NCI-H2196 treated with DMSO at 0.1 percent for 48 hours (cell line): ENCODE measurements around the gene HUWE1.

ENCODE experiments used
- DNase-seq: peaks from one replicate; lab custom pipeline; 2025; ENCODE audit not compliant: unreplicated experiment; lab: John Stamatoyannopoulos, UW

The HUWE1 gene

DNA sequence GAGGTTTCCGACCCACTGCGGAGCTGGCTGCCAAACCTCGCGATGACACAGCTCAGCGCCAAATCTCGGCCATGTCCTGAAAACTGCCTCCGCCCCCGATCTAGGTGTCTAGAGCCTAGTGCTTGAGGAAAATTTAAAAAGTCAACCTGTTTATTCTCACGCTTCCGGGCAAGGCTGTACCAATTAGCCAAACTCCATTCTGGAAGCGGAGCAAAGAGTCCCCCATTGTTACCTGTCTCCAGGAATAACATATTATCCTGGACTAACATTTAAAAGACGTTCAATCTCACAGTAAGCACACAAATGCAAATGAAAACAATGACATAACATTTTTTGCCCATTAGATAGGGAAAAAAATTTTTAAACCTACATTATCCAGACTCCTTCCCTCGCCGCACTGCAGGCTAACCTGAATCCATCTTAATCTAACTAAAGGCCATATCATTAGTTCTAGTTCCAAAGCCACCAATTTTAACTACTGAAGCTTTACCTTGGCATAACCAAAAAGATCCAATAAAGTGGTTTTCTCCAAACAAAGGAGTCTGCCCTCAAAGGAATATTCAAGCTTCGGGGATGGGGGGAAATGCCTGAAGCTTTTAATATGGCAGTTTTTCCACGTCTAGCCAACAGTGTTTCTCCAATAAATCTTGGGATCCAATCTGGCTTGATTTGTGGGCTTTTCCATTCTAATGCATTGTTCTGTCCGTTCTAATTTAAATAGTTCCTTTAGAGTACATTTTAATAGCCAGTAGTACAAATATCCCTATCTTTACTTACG, 1.9 kb downstream of the HUWE1 start:
- DNase-seq: no peak

GRCh38 chrX:53683556-53684414, 2.7 kb downstream of the HUWE1 start:
- DNase-seq: peak; percentile 91

GRCh38 chrX:53682885-53683555, 3.5 kb downstream of the HUWE1 start:
- DNase-seq: no peak

DNA sequence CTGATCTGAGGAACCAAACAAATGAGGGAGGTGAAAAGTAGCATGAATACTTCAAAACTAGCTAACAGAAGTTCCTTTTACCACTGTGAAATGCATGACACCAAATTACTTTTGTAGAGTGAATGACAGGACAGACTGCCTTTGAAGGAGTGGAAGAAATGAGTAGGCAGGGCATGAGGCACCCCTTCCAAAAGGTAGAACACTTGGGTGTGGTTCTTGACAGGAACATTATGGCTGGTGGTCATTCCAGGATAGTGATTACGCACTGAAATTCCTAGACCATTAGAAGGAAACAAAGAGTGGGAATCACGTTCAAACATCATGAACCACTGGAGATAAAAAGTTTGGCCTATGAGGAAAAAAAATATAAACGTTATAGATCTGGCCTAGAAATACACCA, 4.9 kb downstream of the HUWE1 start:
- no peak for DNase-seq

- DNase-seq: no peak
These were observed 7.9 kb downstream of the HUWE1 start for GRCh38 chrX:53678667-53679066.

GRCh38 chrX:53677286-53677685, 9.2 kb downstream of the HUWE1 start:
- DNase-seq: no peak

GRCh38 chrX:53674581-53674980, 11.9 kb downstream of the HUWE1 start:
- no peak for DNase-seq

- DNase-seq: no peak
These were observed 17.3 kb downstream of the HUWE1 start for GRCh38 chrX:53669258-53669657.

DNA sequence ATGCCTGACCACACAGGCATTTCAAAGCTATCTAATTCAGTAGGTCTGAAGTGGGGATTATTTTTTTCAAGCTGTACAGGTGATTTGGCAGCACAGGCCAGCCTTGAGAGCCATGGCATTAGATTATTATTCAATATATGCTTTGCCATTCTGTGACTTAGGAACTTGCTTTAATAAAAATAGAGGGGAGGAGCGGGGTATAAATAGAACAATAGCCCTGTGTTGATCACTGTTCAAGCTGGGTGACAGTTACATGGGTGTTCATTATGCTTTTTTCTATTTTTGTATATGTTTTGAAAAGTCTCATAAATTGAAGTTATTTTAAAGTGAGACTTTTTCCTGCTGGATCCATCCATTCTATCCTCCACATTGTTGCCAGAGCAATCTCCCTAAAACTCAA, 20.3 kb downstream of the HUWE1 start:
- no peak for DNase-seq

GRCh38 chrX:53660004-53660403, 26.5 kb downstream of the HUWE1 start:
- DNase-seq: no peak

GRCh38 chrX:53659039-53659438, 27.5 kb downstream of the HUWE1 start:
- no peak for DNase-seq

GRCh38 chrX:53656845-53657244, 29.7 kb downstream of the HUWE1 start:
- DNase-seq: no peak

GRCh38 chrX:53654376-53654775, 32.1 kb downstream of the HUWE1 start:
- no peak for DNase-seq

GRCh38 chrX:53644751-53645150, 41.8 kb downstream of the HUWE1 start:
- no peak for DNase-seq

GRCh38 chrX:53642337-53642736, 44.2 kb downstream of the HUWE1 start:
- DNase-seq: no peak

DNA sequence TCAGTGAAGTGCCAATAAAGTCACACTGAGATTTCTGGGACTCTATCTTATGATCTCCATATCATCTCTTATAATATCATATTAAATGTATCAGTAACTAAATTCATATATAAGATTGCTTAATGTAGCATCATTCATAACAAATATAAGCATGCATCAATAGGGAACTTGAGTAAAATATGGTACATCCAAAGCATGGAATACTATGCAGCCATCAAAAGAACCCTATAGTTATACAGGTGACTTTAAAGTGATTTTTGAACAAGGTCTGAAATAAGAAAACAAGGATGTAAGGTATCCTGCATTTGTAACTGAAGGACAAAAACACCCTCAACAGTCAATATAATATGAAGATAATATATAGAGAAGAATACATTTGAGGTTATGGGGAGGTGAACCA, 47.3 kb downstream of the HUWE1 start:
- no peak for DNase-seq

DNA sequence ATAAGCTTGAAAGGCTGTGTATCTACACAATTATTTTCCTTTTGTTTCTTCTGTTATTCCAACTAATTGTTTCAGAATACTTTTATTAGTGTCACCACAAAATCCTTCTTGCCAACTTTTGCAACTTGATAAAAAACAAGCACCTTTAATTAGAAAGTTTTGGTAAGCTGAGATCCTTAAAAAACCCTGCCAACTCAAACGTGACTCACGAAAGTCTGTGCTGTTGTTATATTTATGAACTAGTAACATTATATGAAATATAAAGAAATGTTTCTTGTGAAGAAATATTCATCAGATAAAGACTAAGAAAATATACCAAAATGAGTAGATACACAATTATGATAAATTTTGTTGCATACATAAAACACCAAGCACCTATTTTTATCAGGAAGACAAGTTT, 49.0 kb downstream of the HUWE1 start:
- DNase-seq: no peak

DNA sequence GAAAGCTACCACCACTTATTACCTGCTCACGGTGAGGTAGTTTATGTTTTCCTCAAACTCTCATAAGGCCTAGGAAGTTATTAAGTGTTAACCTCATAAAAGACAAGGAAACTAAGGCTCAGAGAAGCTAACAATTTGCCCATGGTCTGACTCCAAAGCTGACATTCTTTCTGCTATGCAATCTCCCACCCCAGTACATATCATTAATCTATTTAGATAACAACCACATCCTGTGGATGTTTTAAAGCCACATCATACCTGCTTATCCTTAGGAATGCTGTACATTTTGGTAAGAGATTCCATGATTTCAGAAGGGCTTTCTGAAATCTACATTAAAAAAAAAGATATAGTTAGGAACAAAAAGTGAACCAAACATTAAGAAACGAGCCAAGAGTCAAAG, 55.4 kb downstream of the HUWE1 start:
- no peak for DNase-seq

GRCh38 chrX:53630261-53630660, 56.3 kb downstream of the HUWE1 start:
- no peak for DNase-seq

DNA sequence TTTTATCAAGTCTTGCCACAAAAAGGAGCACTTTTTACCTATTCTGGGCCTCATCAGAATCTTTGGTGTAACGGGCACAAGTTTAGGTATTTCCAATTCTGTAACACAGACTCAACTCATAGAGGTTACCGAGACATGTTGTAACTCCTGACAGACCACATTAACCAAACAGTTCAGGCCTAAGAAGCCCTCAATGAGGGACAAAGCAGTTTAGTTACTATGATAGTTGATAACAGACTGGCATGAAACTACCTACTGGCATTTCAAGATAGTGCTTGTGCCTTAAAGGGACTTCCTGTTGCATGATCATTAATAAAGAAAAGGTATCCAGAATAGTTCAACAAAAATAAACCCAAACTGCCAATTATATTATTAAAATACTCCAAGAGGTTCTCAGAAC, 64.1 kb downstream of the HUWE1 start:
- no peak for DNase-seq

DNA sequence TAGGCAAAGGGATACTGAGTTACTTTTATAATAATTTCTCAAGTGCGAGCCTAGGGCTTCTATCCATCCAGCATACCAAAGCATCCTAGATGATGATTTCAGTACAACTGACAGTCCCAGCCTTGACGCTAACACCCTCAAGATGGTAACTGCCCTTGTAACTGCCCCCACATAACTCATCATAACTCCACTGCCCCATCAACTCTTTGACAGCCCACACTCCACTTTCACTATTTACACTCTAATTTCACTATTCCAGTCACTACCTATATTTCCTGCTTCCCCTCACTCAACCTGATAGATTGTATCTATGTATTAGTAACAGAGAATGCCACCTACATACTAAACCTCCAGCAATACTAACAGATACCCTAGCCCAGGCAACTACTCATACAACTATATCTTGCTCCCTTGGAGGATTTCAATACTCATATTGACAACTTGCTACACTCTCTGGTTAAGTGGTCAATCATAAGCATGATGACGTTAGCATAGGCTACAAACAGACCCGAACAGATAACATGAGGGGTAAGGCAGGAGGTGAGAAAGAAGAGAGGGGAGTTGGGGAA, 65.0 kb downstream of the HUWE1 start:
- no peak for DNase-seq
